Measurements from ENCODE around the gene IGLON5.

DNA sequence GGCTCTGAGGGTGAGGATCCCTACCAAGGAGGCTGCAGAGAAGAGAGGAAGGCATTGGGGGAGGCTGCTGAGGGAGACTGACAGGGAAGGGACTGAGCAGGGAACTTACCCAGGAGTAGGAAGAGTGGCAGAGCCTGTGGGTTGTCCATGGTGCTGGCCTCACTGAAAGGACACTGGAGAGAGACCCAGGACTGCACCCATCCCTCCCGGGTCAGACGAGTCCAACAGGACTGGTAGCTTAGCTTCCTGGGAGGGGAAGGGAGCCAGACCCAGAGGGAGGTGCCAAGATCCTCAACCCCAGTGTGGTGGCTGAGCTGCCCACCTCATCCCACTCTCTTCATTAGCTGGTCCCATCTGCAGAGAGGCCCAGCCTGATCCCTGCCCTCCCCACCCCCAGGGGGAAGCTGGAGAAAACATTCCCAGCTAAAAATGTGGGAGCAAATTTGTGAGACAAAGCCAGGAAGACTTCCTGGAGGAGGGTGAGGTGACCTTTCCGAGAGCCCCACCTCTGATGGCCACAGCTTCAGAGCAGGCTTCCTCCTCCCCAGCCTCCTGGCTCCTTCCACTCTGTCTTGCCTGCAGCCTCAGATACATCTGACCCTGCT, 30.6 kb downstream of the IGLON5 start, which contains the start of gene VSIG10L:
- TF ChIP-seq CTCF (IDR thresholded peaks at IDR 0.05): no peak
- no peak for TF ChIP-seq POLR2A (IDR thresholded peaks at IDR 0.05)
